GM20000 (cell line): ENCODE measurements around the gene LGALS1.
A peak's percentile ranks its signal among the peaks of the same experiment; 100 is the strongest.

Experiments used
- DNase-seq: peaks from one replicate; pipeline ENCODE4 v3.0.0; 2012; ENCODE audit warnings: low spot score
- TF ChIP-seq, protein P1 (sequence below): IDR thresholded peaks from 2 replicates; pipeline ENCODE4 v1.5.1; 2012; ENCODE audit warnings: mild to moderate bottlenecking, control low read depth; ENCODE audit errors: extremely low read depth, missing control alignments

Gene LGALS1

DNA sequence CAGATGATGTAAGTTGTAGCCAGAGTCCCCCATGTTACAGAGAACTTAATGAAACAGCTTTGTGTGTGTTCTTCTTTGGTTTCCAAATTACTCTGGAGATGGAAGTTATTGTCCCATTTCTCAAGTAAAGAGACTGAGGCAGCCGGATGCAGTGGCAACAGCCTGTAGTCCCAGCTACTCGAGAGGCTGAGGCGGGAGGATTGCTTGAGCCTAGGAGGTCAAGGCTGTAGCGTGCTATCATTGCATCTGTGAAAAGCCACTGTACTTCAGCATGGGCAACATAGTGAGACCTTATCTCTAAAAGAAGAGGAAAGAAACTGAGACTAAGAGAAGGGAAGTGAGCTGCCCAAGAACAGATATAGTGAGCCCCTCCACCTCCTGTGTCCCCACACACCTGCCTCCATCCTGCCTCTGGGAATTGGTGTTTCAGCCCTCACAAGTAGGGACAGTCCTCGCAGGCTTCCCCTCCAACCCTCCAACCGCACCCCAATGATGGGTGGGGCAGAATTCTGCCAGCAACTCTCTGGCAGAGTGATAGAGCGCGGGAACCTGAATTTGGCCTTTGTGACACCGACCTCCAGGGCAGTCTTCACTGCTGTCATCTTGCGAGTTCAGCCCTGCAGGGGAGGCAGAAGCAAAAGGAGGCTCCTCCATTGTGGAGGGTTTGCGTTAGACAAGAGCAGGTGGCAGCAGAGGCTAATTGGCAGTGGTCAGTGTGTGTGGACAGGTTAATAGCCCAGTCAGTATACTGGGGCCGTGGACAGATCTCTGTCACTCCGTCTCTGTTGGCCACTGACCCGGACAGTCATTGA is 15.3 kb upstream of the LGALS1 start:
- DNase-seq: no peak
- TF ChIP-seq, protein P1, sequence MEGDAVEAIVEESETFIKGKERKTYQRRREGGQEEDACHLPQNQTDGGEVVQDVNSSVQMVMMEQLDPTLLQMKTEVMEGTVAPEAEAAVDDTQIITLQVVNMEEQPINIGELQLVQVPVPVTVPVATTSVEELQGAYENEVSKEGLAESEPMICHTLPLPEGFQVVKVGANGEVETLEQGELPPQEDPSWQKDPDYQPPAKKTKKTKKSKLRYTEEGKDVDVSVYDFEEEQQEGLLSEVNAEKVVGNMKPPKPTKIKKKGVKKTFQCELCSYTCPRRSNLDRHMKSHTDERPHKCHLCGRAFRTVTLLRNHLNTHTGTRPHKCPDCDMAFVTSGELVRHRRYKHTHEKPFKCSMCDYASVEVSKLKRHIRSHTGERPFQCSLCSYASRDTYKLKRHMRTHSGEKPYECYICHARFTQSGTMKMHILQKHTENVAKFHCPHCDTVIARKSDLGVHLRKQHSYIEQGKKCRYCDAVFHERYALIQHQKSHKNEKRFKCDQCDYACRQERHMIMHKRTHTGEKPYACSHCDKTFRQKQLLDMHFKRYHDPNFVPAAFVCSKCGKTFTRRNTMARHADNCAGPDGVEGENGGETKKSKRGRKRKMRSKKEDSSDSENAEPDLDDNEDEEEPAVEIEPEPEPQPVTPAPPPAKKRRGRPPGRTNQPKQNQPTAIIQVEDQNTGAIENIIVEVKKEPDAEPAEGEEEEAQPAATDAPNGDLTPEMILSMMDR: no peak

- no peak for DNase-seq
These were observed 14.8 kb upstream of the LGALS1 start for GRCh38 chr22:37660709-37661045.

DNA sequence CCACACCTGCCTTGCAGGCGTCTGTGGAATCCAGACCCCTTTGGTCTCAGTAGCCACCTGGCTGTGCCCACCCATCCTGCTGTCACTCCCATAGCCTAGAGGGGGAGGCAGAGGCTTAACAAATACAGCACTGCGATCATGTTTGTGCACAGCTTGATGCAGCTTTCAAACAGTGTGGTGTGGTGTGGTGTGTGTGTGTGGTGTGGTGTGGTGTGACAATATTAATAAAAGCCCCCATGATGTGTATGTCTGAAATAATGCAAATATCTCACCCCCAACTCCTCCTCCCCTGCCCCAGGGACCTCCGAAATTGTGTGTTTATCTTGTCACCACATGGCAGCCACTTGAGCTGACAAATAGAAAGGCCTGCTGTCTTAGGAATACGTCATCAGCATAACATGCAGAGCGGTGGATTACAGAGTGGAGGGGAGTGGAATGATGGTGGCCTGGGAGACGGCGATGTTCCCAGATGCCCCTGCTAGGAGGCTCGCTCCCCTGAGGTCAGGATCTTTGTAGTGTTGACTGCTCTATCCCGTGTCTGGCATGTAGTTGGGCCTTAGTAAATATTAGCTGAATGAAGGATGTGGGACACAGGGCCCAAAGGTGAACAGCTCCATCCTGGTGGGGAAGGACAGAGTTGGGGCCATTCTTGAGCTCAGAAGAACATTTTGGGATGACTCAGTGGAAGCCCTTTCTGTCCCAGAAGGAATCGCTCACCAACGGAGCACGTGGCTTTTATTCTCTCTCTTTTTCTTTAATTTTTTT is 14.1 kb upstream of the LGALS1 start:
- no peak for DNase-seq
- TF ChIP-seq, protein P1: peak; percentile 51

More at GRCh38 chr22:37660709-37661045, 14.8 kb upstream of the LGALS1 start:
- TF ChIP-seq, protein P1: no peak

DNA sequence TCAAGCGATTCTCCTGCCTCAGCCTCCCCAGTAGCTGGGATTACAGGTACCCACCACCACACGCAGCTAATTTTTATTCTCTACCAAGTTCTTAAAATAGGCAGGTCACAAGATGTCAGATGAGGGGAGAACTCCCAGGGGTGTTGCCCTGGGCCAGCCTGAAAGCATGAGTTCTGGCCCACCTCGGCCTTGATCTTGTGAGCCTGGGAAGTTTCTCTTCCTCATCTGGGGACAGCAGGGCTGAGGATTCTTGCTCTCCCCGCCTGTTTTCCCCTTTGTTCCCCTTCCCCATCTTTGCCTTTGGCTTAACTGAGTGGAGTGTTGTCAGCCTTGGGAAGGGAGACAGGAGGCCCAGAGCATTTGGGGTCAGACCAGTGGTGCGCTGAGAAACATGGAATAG is 13.4 kb upstream of the LGALS1 start:
- TF ChIP-seq, protein P1: no peak
- DNase-seq: no peak

GRCh38 chr22:37663521-37664140 is 11.8 kb upstream of the LGALS1 start:
- TF ChIP-seq, protein P1: no peak

DNA sequence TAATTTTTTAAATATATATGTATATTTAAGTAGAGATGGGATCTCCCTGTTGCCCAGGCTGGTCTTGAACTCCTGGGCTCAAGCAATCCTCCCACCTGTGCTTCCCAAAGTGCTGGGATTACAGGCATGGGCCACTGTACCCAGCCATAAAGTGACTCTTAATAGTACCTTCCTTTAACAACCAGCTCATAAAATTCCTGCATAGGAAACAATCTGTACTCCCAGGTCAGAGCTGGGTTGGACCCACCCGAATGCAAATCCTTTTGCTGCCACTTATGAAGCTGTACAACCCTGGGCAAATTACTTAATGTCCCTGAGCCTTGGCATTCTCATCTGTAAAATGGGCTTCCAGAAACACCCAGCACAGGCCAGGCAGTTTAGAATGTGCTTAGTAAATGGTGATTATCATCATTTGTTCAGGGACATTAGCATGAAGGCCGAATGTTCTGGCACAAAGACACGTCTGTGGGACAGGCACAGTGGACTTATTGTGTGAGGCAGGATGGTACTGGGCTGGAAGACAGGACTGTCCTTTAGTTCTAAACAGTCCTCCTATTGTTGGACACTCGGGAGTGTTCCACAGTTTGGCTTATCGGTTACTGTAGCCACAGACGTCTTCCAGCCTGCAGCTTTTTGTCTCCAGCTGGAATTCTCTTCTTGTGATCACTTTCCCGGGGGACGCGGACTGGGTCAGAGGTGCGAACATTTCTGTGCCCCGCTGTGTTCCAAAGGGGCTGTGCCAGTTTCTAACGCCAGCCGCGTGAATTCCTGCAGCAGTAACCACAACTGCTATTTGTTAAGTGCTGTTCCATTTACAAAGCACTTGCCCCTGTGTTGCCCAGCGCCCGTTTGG is 11.0 kb upstream of the LGALS1 start:
- DNase-seq: no peak
- TF ChIP-seq, protein P1: no peak

More at GRCh38 chr22:37663521-37664140, 11.8 kb upstream of the LGALS1 start:
- no peak for DNase-seq
